K562 (cell line): ENCODE data around the gene PDLIM4. TPM values are rescaled to one million over a fixed set of nuclear protein-coding genes. Genes with fewer than 3 reads are reported as not detected.
A peak's percentile ranks its signal among the peaks of the same experiment; 100 is the strongest.

Experiments used
- ATAC-seq: fragments of 200-7000 bp; cut with Tn5 transposase; 3 replicates; pipeline ENCODE4 v1.9.1; 2020; ENCODE audit warnings: moderate library complexity
- BruUV-seq: library from RNA; stranded (reverse); fragments of 400-500 nt; replicated peaks from 2 replicates; lab custom pipeline; 2021; lab: Mats Ljungman, UMichigan
- CTCF ChIA-PET: fragments of 300-600 bp; formaldehyde crosslinking; extraction: SDS; loops from one replicate; lab custom pipeline; 2021; ENCODE audit warnings: low intra/inter-chr PET ratio; lab: Yijun Ruan, JAX
- POLR2A ChIA-PET: fragments of 300-600, 350-650 bp; sonication (Branson Sonifier 250); formaldehyde crosslinking; extraction: SDS; loops from one replicate; lab custom pipeline; 2021; ENCODE audit warnings: antibody characterized with exemption, inconsistent platforms; lab: Yijun Ruan, JAX
- DNase-seq, 4 experiments: peaks; one replicate each; pipeline versions ENCODE4 v3.0.0 to v3.0.0-alpha.2; 2011 to 2018; ENCODE audit warnings: low spot score in 3 of 4, mixed read lengths in 3 of 4; ENCODE audit errors: extremely low read depth in 1 of 4
- FAIRE-seq: peaks from 2 replicates; lab custom pipeline; 2011; peaks lifted over from hg19 to GRCh38; lab: Jason Lieb, UNC
- H2AFZ ChIP-seq: 2 replicates; pipeline ENCODE4 v1.6.0; 2011; ENCODE audit warnings: low read depth, low read length, control low read depth, inconsistent platforms
- H3K27ac ChIP-seq: fragments of 200-600 bp; 3 replicates; pipeline ENCODE4 v1.8.0; 2011; ENCODE audit warnings: low read depth, mild to moderate bottlenecking, control low read depth, inconsistent platforms, low read length, moderate library complexity, mixed read lengths; ENCODE audit errors: extremely low read depth
- H3K27me3 ChIP-seq, 2 experiments: fragments of 300-600 bp in 1 of 2; 2 replicates in 1 of 2; 3 replicates in 1 of 2; pipeline versions ENCODE4 v1.6.0 to v1.8.0; 2011; ENCODE audit warnings: inconsistent platforms in 2 of 2, low read length in 2 of 2, mild to moderate bottlenecking in 1 of 2, mixed read lengths in 1 of 2, moderate library complexity in 1 of 2; ENCODE audit not compliant: control insufficient read depth in 2 of 2, insufficient read depth in 2 of 2
- H3K36me3 ChIP-seq: fragments of 300-600 bp; 3 replicates; pipeline ENCODE4 v1.8.0; 2011; ENCODE audit warnings: mild to moderate bottlenecking, low read length, inconsistent platforms; ENCODE audit not compliant: control insufficient read depth, insufficient read depth
- H3K4me1 ChIP-seq, 2 experiments: fragments of 200-600 bp in 1 of 2; replicated peaks in 1 of 2; 2 replicates in 1 of 2; 3 replicates in 1 of 2; pipeline versions ENCODE4 v1.5.1 to v1.8.0; 2011; ENCODE audit warnings: inconsistent platforms in 2 of 2, low read length in 2 of 2, mild to moderate bottlenecking in 1 of 2, mixed read lengths in 1 of 2, moderate library complexity in 1 of 2; ENCODE audit not compliant: control insufficient read depth in 2 of 2, insufficient read depth in 2 of 2
- H3K4me2 ChIP-seq: 2 replicates; pipeline ENCODE4 v1.6.1; 2011; ENCODE audit warnings: low read length, control low read depth, inconsistent platforms, mixed read lengths; ENCODE audit not compliant: insufficient read depth
- H3K4me3 ChIP-seq: fragments of 200-600 bp; sonication (generic), shearing (Covaris generic); 2 replicates; pipeline ENCODE4 v1.5.1; 2016; ENCODE audit warnings: control low read depth, inconsistent platforms
- H3K79me2 ChIP-seq: fragments of 200-600 bp; 3 replicates; pipeline ENCODE4 v1.8.0; 2011; ENCODE audit warnings: low read length, inconsistent platforms; ENCODE audit not compliant: control insufficient read depth, insufficient read depth
- H3K9ac ChIP-seq, 2 experiments: 2 replicates each; pipeline versions ENCODE4 v1.6.0 to v1.6.1; 2011; ENCODE audit warnings: low read depth in 2 of 2, low read length in 2 of 2, control low read depth in 1 of 2, inconsistent platforms in 1 of 2, mild to moderate bottlenecking in 1 of 2, mixed read lengths in 1 of 2; ENCODE audit not compliant: insufficient read depth in 1 of 2
- H3K9me1 ChIP-seq: one replicate; pipeline ENCODE4 v1.6.0; 2011; ENCODE audit warnings: inconsistent platforms, mild to moderate bottlenecking, low read length, moderate library complexity; ENCODE audit not compliant: control insufficient read depth, insufficient read depth
- H3K9me3 ChIP-seq: replicated peaks from 2 replicates; pipeline ENCODE4 v1.5.1; 2011; ENCODE audit warnings: low read depth, low read length, inconsistent platforms; ENCODE audit not compliant: control insufficient read depth, insufficient read depth
- H4K20me1 ChIP-seq: replicated peaks from 2 replicates; pipeline ENCODE4 v1.6.1; 2011; ENCODE audit warnings: low read length, inconsistent platforms, mixed read lengths; ENCODE audit not compliant: control insufficient read depth, insufficient read depth
- DMBX1 ChIP-seq: fragments of 250-450 bp; sonication (Bioruptor Pico); IDR thresholded peaks from 2 replicates; pipeline ENCODE4 v1.8.0; 2022; ENCODE audit warnings: inconsistent platforms, mild to moderate bottlenecking, moderate library complexity, borderline replicate concordance
- FOXJ3 ChIP-seq: sonication (generic); formaldehyde crosslinking; IDR thresholded peaks from 2 replicates; pipeline ENCODE4 v1.4.0; 2020; ENCODE audit warnings: mild to moderate bottlenecking, missing genetic modification reagents
- NUFIP1 ChIP-seq: fragments of 450-650 bp; IDR thresholded peaks from 2 replicates; pipeline ENCODE4 v1.6.1; 2018; ENCODE audit not compliant: partially characterized antibody
- RHOXF2B ChIP-seq: fragments of 250-450 bp; sonication (Bioruptor Pico); conservative IDR thresholded peaks from 2 replicates; pipeline ENCODE4 v1.5.1; 2021
- SMARCA4 ChIP-seq: fragments of 450-650 bp; IDR thresholded peaks from 2 replicates; pipeline ENCODE4 v1.6.1; 2016
- SMARCC2 ChIP-seq: fragments of 450-650 bp; IDR thresholded peaks from 2 replicates; pipeline ENCODE4 v1.6.1; 2017; ENCODE audit warnings: antibody characterized with exemption, moderate library complexity, mild to moderate bottlenecking, low read depth
- ZNF699 ChIP-seq: fragments of 250-450 bp; sonication (Bioruptor Pico); IDR thresholded peaks from 2 replicates; pipeline ENCODE4 v1.8.0; 2021; ENCODE audit warnings: mild to moderate bottlenecking, moderate library complexity; ENCODE audit not compliant: insufficient replicate concordance
- WGBS: fragments of 100-300 bp; shearing (Covaris generic); methylation state at CpG from one replicate; pipeline ENCODE4 v1.1.6; 2016; ENCODE audit warnings: low coverage, mixed read lengths; ENCODE audit not compliant: insufficient coverage; ENCODE audit errors: missing lambda C conversion rate; 5-methylcytosine and 5-hydroxymethylcytosine counted together
- in situ Hi-C: fragments of 300-500 bp; cut with MboI; formaldehyde crosslinking; loops from 4 replicates; pipeline ENCODE4 v1.15.0; 2018; ENCODE audit warnings: inconsistent platforms, mixed read lengths
- intact Hi-C: fragments of 100-400 bp; cut with micrococcal nuclease; formaldehyde crosslinking; loops from 2 replicates; pipeline ENCODE4 v1.14.2; 2022
- polyA plus RNA-seq, 8 experiments: library from polyadenylated mRNA; depleted of rRNA in 4 of 8; stranded (reverse) in 5 of 8; unstranded in 3 of 8; fragments of >200 nt; fragmentation: Nextera tagmentation in 2 of 8; fragmentation: Illumina TruSeq in 1 of 8; extraction: Ambion mirVana in 2 of 8; extraction: Trizol in 1 of 8; gene quantifications; 2 replicates each; pipeline versions ENCODE4 v1.2.1 to v1.2.3, GENCODE V29; 2011 to 2014; ENCODE audit warnings: inconsistent platforms in 1 of 8, missing spikeins in 1 of 8
- total RNA-seq, 7 experiments: library from RNA; depleted of rRNA in 6 of 7; stranded (reverse); fragments of >200 nt in 6 of 7; fragmentation: Illumina TruSeq in 2 of 7; extraction: Trizol in 2 of 7; gene quantifications; 2 replicates each; pipeline versions ENCODE4 v1.2.1 to v1.2.3, GENCODE V29; 2011 to 2021; ENCODE audit warnings: low replicate concordance in 1 of 7
- TF ChIP-seq, protein P1 (sequence below), 2 experiments: IDR thresholded peaks; 2 replicates each; pipeline ENCODE4 v1.6.1; 2011; ENCODE audit warnings: borderline replicate concordance in 1 of 2, control low read depth in 1 of 2, low read depth in 1 of 2, low read length in 1 of 2, mild to moderate bottlenecking in 1 of 2, mixed read lengths in 1 of 2, moderate library complexity in 1 of 2; ENCODE audit not compliant: insufficient read depth in 1 of 2, insufficient read length in 1 of 2, poor library complexity in 1 of 2, severe bottlenecking in 1 of 2; ENCODE audit errors: extremely low read depth in 1 of 2

Gene PDLIM4
- total and polyA plus RNA-seq, 9 of the 15 experiments (the other 6 are each of a cell fraction or from before 2014, with no cell fraction given): 0.28 to 32.8 (median 13.1) TPM

DNA sequence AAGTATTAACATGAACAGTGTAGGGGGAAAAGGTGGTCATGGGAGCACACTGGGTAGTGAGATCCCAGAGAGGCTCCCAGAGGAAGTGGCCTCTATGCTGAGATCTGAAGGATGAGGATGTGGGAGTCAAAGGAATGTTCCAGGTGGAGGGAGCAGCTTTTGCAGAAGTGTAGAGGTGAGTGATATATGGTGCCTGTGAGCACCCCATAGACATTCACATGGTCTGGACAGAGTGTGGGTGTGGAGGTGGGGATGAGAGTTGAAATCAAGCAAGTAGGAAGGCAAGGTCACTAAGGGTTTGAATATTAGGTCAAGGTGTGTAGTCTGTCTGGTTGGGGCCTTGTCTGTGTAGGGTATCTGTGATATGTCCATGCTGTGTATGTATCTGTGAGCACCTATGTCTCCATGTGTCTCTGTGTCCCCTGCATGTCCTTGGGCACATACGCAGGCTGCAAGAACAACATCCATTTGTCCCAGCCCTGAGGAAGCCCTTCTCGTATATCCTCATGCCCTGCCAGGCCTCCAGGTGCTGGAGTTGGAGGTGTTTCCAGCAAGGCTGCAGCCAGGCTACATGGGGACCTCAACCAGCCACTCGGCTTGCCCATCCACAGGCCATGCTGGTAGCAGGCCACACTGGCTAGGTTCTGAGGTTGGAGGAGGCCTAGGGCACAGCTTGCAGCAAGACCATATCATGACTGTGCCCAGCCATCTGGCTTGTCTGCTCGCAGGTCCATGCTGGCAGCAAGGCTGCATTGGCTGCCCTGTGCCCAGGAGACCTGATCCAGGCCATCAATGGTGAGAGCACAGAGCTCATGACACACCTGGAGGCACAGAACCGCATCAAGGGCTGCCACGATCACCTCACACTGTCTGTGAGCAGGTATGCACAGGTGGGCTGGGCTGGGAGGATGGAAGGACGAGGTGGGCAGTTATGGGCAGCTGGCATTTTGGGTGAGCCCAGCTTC, 4.7 kb downstream of the PDLIM4 start:
- no peak overlapping the region for H3K27ac ChIP-seq
- BruUV-seq: no TSS peak
- H3K9ac ChIP-seq: peak overlapping the region in 1 of 2 experiments; percentile 66; a peak in 2 of 4 replicates
- ChIA-PET POLR2A (interaction anchor here (0.6 to 1.7 kb wide), 7 partner anchors 10 to 244 kb away, joined by 3 to 6 read pairs (median 3); partner anchors contain the start of genes P4HA2 and SLC22A4), CTCF (no interaction called here)
- no peak overlapping the region for H3K4me2 ChIP-seq
- no peak for ATAC-seq
- H3K79me2 ChIP-seq: peaks cover 36% of the 10 kb centered on the region
- no peak overlapping the region for H3K4me3 ChIP-seq
- no peak for DNase-seq
- intact Hi-C loops: no loop called here
- H3K4me1 ChIP-seq: peaks cover 45 to 58% of the 10 kb centered on the region in 2 experiments
- TF ChIP-seq SMARCA4 (no peak), RHOXF2B (CRISPR knock-in tag) (no peak), SMARCC2 (no peak), DMBX1 (no peak), NUFIP1 (no peak), FOXJ3 (CRISPR knock-in tag) (no peak), ZNF699 (CRISPR knock-in tag) (no peak)
- TF ChIP-seq, protein P1, sequence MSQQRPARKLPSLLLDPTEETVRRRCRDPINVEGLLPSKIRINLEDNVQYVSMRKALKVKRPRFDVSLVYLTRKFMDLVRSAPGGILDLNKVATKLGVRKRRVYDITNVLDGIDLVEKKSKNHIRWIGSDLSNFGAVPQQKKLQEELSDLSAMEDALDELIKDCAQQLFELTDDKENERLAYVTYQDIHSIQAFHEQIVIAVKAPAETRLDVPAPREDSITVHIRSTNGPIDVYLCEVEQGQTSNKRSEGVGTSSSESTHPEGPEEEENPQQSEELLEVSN (IDR thresholded peaks at IDR 0.05; ENCODE audit: borderline replicate concordance in 1 of 2, extremely low read depth in 1 of 2, insufficient read depth in 1 of 2, insufficient read length in 1 of 2, low read depth in 1 of 2, low read length in 1 of 2, poor library complexity in 1 of 2, severe bottlenecking in 1 of 2): no peak
- TF ChIP-seq, all 486 proteins: peak for 0
- H3K36me3 ChIP-seq: peaks cover 22% of the 10 kb centered on the region; the same call in 2 of the 3 replicates
- in situ Hi-C loops: no loop called here
- no peaks in the 10 kb centered on the region; the same call in 1 of the 2 replicates for H3K9me3 ChIP-seq
- FAIRE-seq: peak; percentile 48
- H3K9me1 ChIP-seq: no peaks in the 10 kb centered on the region
- 0 out of 2 replicates have a peak, but pooled peaks cover 4% of the 10 kb centered on the region for H4K20me1 ChIP-seq
- 78% methylated on average over 7 of the region's 7 CpGs for WGBS
- no peaks in the 10 kb centered on the region for H3K27me3 ChIP-seq
- H2AFZ ChIP-seq: no peak overlapping the region
